ENCODE data around the gene KAT7.

DNA sequence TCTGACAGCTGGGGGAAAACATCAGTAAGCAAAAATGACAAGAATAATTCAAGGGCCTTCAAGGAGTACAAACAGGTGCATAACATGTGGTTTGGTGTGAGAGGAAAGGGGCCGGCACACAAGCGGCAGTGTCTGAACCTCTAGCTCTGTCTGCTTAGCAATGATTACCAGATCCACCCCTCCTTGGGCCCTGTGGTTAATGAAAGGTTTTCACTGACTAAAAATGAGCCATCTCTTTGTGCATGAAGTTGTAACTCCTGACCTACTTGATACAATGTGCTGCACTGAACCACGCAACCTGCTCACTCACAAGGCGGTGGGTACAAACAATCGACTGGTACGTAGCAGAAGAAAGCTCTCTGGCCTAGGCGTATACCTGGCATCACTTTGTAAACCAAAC is 39.7 kb upstream of the KAT7 start:
- no peak for TF ChIP-seq EZH2 (IDR thresholded peaks at IDR 0.05; ENCODE audit: borderline replicate concordance, low read length)
- TF ChIP-seq, protein P1, sequence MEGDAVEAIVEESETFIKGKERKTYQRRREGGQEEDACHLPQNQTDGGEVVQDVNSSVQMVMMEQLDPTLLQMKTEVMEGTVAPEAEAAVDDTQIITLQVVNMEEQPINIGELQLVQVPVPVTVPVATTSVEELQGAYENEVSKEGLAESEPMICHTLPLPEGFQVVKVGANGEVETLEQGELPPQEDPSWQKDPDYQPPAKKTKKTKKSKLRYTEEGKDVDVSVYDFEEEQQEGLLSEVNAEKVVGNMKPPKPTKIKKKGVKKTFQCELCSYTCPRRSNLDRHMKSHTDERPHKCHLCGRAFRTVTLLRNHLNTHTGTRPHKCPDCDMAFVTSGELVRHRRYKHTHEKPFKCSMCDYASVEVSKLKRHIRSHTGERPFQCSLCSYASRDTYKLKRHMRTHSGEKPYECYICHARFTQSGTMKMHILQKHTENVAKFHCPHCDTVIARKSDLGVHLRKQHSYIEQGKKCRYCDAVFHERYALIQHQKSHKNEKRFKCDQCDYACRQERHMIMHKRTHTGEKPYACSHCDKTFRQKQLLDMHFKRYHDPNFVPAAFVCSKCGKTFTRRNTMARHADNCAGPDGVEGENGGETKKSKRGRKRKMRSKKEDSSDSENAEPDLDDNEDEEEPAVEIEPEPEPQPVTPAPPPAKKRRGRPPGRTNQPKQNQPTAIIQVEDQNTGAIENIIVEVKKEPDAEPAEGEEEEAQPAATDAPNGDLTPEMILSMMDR (conservative IDR thresholded peaks at IDR 0.05 in 1 of 2, IDR thresholded peaks at IDR 0.05 in 1 of 2; ENCODE audit: extremely low read depth in 1 of 2, insufficient read depth in 1 of 2, low read depth in 1 of 2, low read length in 2 of 2), result no peak

Data from mammary epithelial cell (primary cell).